Aorta (tissue), 5 donors: Measurements from ENCODE around the gene WDR64. TPM values are rescaled to one million over a fixed set of nuclear protein-coding genes. Genes with fewer than 3 reads are reported as not detected.

Experiments used
- ATAC-seq: fragments of 200-7000 bp; cut with Tn5 transposase; one replicate; pipeline ENCODE4 v1.9.1; 2022; ENCODE audit warnings: moderate library complexity; ENCODE audit not compliant: low FRiP score
- DNase-seq, 2 donors: peaks; one replicate each; pipeline ENCODE4 v3.0.0-alpha.2; 2020
- H3K27ac ChIP-seq, 2 donors: one replicate each; pipeline ENCODE4 v1.5.1; 2013; ENCODE audit warnings: low read length in 2 of 2, mild to moderate bottlenecking in 2 of 2, moderate library complexity in 2 of 2, control low read depth in 1 of 2, inconsistent platforms in 1 of 2, low read depth in 1 of 2
- H3K27me3 ChIP-seq, 2 donors: one replicate each; pipeline ENCODE4 v1.6.1; 2013; ENCODE audit warnings: control low read depth in 1 of 2, low read length in 1 of 2, mild to moderate bottlenecking in 1 of 2, moderate library complexity in 1 of 2; ENCODE audit not compliant: insufficient read depth in 2 of 2, control insufficient read depth in 1 of 2
- H3K36me3 ChIP-seq, 2 donors: one replicate each; pipeline ENCODE4 v1.6.1; 2013; ENCODE audit warnings: control low read depth in 1 of 2, low read length in 1 of 2, mild to moderate bottlenecking in 1 of 2; ENCODE audit not compliant: insufficient read depth in 2 of 2, control insufficient read depth in 1 of 2
- H3K4me1 ChIP-seq, 2 donors: one replicate each; pipeline ENCODE4 v1.6.1; 2013; ENCODE audit warnings: low read length in 2 of 2, control low read depth in 1 of 2, mild to moderate bottlenecking in 1 of 2, moderate library complexity in 1 of 2; ENCODE audit not compliant: insufficient read depth in 2 of 2, control insufficient read depth in 1 of 2
- H3K4me3 ChIP-seq, 2 donors: one replicate each; pipeline ENCODE4 v1.5.1; 2013; ENCODE audit warnings: low read length in 2 of 2, control low read depth in 1 of 2, mild to moderate bottlenecking in 1 of 2
- H3K9me3 ChIP-seq: one replicate; pipeline ENCODE4 v1.6.1; 2013; ENCODE audit warnings: mild to moderate bottlenecking, low read length; ENCODE audit not compliant: control insufficient read depth
- WGBS, 2 donors: extraction: QIAGEN DNeasy Blood & Tissue Kit; methylation state at CpG; one replicate each; pipeline ENCODE4 v1.1.7; 2013; 5-methylcytosine and 5-hydroxymethylcytosine counted together
- intact Hi-C, 2 donors: fragments of 100-400 bp; cut with DNase I; formaldehyde crosslinking; loops; one replicate each; pipeline versions ENCODE4 v1.14.2 to v1.15.0; 2022
- polyA plus RNA-seq, 2 donors: library from polyadenylated mRNA; stranded (reverse); fragments of 200-250 nt; gene quantifications; one replicate each; pipeline ENCODE4 v1.2.3, GENCODE V29; 2013
- total RNA-seq, 2 donors: library from RNA; stranded (reverse); fragmentation: NEBNext Ultra II Directional; extraction: Animal tissue kit (Norgen Biotek cat#: 25700); gene quantifications; one replicate each; pipeline ENCODE4 v1.2.1, GENCODE V29; 2021
- donor health status: healthy with polysubstance abuse.
- donor health status: Bipolar disorder and iron deficiency.
- donor health status: DM: no; HTN: no; CAD: no.
- donor health status: DM: no; HTN: no; CAD: no.
- donor health status: DM: yes; HTN: yes; CAD: no.

The WDR64 gene
- total and polyA plus RNA-seq, 4 donors, result not detected

GRCh38 chr1:241711326-241711725 is 59.2 kb downstream of the WDR64 start:
- no peak for DNase-seq
- H3K36me3 ChIP-seq, result no peaks in the 10 kb centered on the region
- intact Hi-C loops, result no loop called here
- no peaks in the 10 kb centered on the region for H3K4me1 ChIP-seq
- ATAC-seq, result no peak
- no peak overlapping the region for H3K4me3 ChIP-seq
- H3K9me3 ChIP-seq, result no peaks in the 10 kb centered on the region
- WGBS, 2 donors, result 95 to 98% methylated on average over 6 of the region's 6 CpGs
- no peaks in the 10 kb centered on the region for H3K27me3 ChIP-seq
- no peak overlapping the region for H3K27ac ChIP-seq

GRCh38 chr1:241713316-241713715 is 61.2 kb downstream of the WDR64 start:
- H3K9me3 ChIP-seq, result no peaks in the 10 kb centered on the region
- H3K4me1 ChIP-seq, result no peaks in the 10 kb centered on the region
- no peak for DNase-seq
- H3K4me3 ChIP-seq, result no peak overlapping the region
- H3K27me3 ChIP-seq, result no peaks in the 10 kb centered on the region
- WGBS, 2 donors, result 63 to 91% methylated on average over 2 of the region's 2 CpGs
- no peaks in the 10 kb centered on the region for H3K36me3 ChIP-seq
- no peak overlapping the region for H3K27ac ChIP-seq
- intact Hi-C loops, result no loop called here
- ATAC-seq, result no peak

- WGBS, 2 donors, result 90 to 93% methylated on average over 2 of the region's 2 CpGs
Measured at GRCh38 chr1:241714321-241715218, 62.5 kb downstream of the WDR64 start.

GRCh38 chr1:241715435-241715834 is 63.4 kb downstream of the WDR64 start:
- intact Hi-C loops, result no loop called here
- WGBS, 2 donors, result 81 to 89% methylated on average over 3 of the region's 3 CpGs
- Histone ChIP-seq H3K4me3 (no peak overlapping the region), H3K27me3 (no peaks in the 10 kb centered on the region), H3K36me3 (no peaks in the 10 kb centered on the region), H3K27ac (no peak overlapping the region), H3K9me3 (no peaks in the 10 kb centered on the region), H3K4me1 (no peaks in the 10 kb centered on the region)
- no peak for ATAC-seq
- no peak for DNase-seq

More at GRCh38 chr1:241714321-241715218, 62.5 kb downstream of the WDR64 start:
- no peaks in the 10 kb centered on the region for H3K4me1 ChIP-seq
- H3K4me3 ChIP-seq, result no peak overlapping the region
- no peaks in the 10 kb centered on the region for H3K9me3 ChIP-seq
- intact Hi-C loops, result no loop called here
- DNase-seq (no peak), ATAC-seq (no peak)
- no peaks in the 10 kb centered on the region for H3K36me3 ChIP-seq
- no peak overlapping the region for H3K27ac ChIP-seq
- no peaks in the 10 kb centered on the region for H3K27me3 ChIP-seq

- H3K4me1 ChIP-seq, result no peaks in the 10 kb centered on the region
- DNase-seq (no peak), ATAC-seq (no peak)
- WGBS, 2 donors, result 78% methylated on average over 4 of the region's 4 CpGs
- intact Hi-C loops, result no loop called here
- H3K9me3 ChIP-seq, result peaks cover under 1% of the 10 kb centered on the region
- no peaks in the 10 kb centered on the region for H3K36me3 ChIP-seq
- no peak overlapping the region for H3K4me3 ChIP-seq
- no peak overlapping the region for H3K27ac ChIP-seq
- no peaks in the 10 kb centered on the region for H3K27me3 ChIP-seq
Measured at GRCh38 chr1:241715956-241716355, 63.9 kb downstream of the WDR64 start.

- no peaks in the 10 kb centered on the region for H3K36me3 ChIP-seq
- WGBS, 2 donors, result 78 to 80% methylated on average over 6 of the region's 6 CpGs
- intact Hi-C loops, result no loop called here
- no peak for DNase-seq
- ATAC-seq, result no peak
- peaks cover 1% of the 10 kb centered on the region for H3K9me3 ChIP-seq
- H3K4me3 ChIP-seq, result no peak overlapping the region
- H3K27me3 ChIP-seq, result no peaks in the 10 kb centered on the region
- no peak overlapping the region for H3K27ac ChIP-seq
- H3K4me1 ChIP-seq, result no peaks in the 10 kb centered on the region
Measured at GRCh38 chr1:241716915-241717656, 65.0 kb downstream of the WDR64 start.

- 84% methylated on average over 5 of the region's 5 CpGs for WGBS, 2 donors
- Histone ChIP-seq H3K27ac (no peak overlapping the region), H3K4me1 (no peaks in the 10 kb centered on the region), H3K4me3 (no peak overlapping the region), H3K27me3 (no peaks in the 10 kb centered on the region), H3K36me3 (no peaks in the 10 kb centered on the region), H3K9me3 (peaks cover 1% of the 10 kb centered on the region)
- DNase-seq (no peak), ATAC-seq (no peak)
- intact Hi-C loops, result no loop called here
Measured at GRCh38 chr1:241717975-241718374, 65.9 kb downstream of the WDR64 start.

GRCh38 chr1:241721011-241721410 is 68.9 kb downstream of the WDR64 start:
- WGBS, 2 donors, result 94 to 96% methylated on average over 3 of the region's 3 CpGs
- ATAC-seq (no peak), DNase-seq (no peak)
- Histone ChIP-seq H3K4me1 (no peaks in the 10 kb centered on the region), H3K36me3 (no peaks in the 10 kb centered on the region), H3K27ac (no peak overlapping the region), H3K27me3 (no peaks in the 10 kb centered on the region), H3K9me3 (peaks cover 1% of the 10 kb centered on the region), H3K4me3 (no peak overlapping the region)
- intact Hi-C loops, result no loop called here
